ENCODE data around the gene RPL27.

GRCh38 chr17:42992872-42993271, 5.3 kb upstream of the RPL27 start:
- TF ChIP-seq CTCF (IDR thresholded peaks at IDR 0.05; ENCODE audit: insufficient read depth, low read length, poor library complexity, severe bottlenecking) = no peak
- no peak for TF ChIP-seq EZH2phosphoT487 (conservative IDR thresholded peaks at IDR 0.05; ENCODE audit: low read length)
